Stimulated activated CD8-positive, alpha-beta memory T cell treated with anti-CD3 and anti-CD28 coated beads, Interleukin-7, amount 100 ng/mL, for 24 hours (primary cell): ENCODE measurements around the gene RPRML.
"Not testable (repeated sequence)": the region's sequence is repeated elsewhere in the genome, so short reads cannot be mapped to it uniquely, and the experiment has no call there.

Experiments
- DNase-seq: peaks from one replicate; pipeline ENCODE4 v3.0.0-alpha.2; 2020; ENCODE audit warnings: low read depth

Gene RPRML

GRCh38 chr17:46979147-46979863 lies at the start of gene RPRML:
TSS of gene RPRML (minus strand) at chr17:46979253. CDS start at chr17:46979007, 246 bp downstream.
- DNase-seq: no peak

DNA sequence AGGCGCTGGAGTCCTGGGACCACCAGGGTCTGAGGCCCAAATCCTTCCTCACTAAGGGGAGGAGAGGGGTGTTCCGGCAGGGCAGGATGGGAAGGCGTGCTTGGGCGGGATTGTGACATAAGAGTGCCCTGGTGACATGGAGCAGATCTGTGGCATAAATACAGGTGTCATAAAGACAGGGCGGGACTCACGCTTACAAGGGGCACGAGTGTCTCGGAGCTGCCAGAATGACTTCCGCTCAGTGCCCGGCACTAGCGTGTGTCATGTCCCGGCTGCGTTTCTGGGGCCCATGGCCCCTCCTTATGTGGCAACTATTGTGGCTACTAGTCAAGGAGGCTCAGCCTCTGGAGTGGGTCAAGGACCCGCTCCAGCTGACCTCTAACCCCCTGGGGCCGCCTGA lies 37.9 kb upstream of the RPRML start:
- not testable (repeated sequence) for DNase-seq

GRCh38 chr17:47013341-47013740 lies 34.3 kb upstream of the RPRML start:
- DNase-seq: no peak

- DNase-seq: no peak
Measured at GRCh38 chr17:47012457-47012856, 33.4 kb upstream of the RPRML start.

- no peak for DNase-seq
Measured at GRCh38 chr17:47009759-47010594, 30.9 kb upstream of the RPRML start.

GRCh38 chr17:47004906-47005305 lies 25.9 kb upstream of the RPRML start:
- no peak for DNase-seq

DNA sequence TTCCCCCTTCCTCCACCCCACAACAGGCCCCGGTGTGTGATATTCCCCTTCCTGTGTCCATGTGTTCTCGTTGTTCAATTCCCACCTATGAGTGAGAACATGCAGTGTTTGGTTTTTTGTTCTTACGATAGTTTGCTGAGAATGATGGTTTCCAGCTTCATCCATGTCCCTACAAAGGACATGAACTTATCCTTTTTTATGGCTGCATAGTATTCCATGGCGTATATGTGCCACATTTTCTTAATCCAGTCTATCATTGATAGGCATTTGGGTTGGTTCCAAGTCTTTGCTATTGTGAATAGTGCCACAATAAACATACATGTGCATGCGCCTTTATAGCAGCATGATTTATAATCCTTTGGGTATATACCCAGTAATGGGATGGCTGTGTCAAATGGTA lies 24.8 kb upstream of the RPRML start:
- not testable (repeated sequence) for DNase-seq

DNA sequence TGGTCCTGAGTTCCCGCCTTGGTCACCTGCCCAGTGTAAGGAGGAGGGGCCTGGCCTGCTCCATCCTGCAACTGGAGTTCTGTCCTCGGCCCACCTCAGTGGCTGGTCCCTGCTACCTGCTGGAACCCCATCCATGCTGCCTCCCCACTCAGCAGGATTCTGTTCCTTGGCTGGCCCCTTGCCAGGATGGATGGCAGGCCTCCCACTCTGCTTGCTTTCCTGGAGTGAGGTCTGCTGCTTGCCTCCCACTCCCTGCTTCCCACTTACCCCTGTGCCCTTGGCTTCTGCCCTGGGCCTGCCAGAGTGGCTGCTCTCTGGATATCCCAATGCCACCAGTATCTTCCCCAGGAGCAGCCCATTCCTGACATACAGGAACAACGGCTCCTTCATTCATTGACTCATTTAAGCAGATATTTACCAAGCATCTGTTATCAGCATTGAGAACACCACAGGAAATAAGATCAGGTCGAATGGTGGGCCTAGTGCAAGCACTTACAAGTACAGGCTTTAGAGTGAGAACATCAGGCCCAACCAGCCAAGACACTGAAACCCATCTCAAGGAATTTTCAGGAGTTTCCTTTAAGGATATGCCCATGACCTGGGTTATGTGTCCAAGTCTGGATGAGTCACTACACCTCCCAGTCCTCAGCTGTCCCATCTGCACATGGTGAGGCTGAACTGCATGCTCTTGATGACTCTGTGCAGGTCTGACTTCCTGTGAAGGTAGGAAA lies 17.0 kb upstream of the RPRML start:
- no peak for DNase-seq

DNA sequence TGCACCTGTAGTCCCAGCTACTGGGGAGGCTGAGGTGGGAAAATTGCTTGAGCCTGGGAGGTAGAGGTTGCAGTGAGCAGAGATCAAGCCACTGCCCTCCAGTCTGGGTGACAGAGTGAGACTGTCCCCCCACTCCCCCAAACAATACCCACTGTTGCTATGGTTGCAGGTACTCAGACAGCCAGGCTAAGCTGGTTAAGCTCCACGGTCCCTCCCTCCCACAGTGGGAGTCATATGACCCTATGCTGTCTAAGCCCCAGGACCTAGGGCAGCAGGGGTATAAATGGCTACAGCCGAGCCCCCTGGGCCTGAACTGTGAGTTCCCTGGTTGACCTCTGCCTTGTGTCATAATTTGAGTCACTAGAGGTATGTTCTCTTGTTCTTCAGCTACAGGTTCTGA lies 15.9 kb upstream of the RPRML start:
- DNase-seq: no peak

DNA sequence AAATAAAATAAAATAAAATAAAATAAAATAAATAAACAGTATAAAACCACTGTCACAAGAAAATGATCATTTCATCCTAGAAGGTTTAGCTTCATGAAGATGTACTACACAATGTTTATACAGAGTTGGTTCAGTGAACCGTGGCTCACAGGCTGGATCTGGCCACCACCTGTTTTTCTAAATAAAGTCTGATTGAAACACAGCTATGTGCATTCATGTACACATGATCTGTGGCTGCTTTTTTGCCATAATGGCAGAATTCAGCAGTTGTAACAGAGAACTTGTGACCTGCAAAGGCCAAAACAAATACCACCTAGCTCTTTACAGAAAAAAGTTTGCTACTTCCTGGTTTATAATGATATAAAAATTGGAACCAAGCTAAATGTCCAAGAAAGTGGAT lies 12.6 kb upstream of the RPRML start:
- no peak for DNase-seq

DNA sequence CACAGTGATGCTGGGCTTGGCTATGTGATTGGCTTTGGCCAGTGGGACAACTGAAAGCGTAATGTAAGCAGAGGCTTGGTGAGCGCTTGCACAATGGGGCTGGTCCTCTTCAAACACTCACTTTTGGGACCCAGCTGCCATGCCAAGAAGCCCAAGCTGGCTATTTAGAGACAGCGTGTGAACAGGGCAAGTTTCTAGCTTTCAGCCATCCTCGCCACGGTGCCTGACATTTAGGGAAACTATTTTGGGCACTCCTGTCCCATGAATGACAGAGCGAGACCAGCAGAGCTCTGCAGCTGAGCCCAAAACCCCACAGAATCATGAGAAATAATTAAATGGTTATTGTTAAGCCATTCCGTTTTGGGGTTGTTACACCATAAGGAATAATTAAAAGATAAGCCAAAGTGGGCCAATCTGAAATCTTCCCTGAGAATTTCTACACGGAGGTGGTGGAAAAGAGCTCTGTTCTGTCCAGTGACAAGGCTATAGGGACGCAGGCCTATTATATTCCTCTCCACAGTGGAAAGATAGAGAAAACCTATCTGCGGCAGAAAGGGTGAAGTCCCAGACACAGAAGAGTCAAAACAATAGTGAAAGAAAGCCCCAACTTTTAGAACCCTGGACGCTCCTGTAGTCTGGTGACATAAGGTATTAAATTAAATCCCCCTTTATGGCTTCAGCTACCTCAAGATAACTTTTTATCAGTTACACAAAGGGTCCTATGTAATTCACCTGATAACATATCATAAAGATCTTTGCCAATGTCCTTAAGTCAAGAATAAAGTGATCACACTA lies 10.8 kb upstream of the RPRML start:
- no peak for DNase-seq

DNA sequence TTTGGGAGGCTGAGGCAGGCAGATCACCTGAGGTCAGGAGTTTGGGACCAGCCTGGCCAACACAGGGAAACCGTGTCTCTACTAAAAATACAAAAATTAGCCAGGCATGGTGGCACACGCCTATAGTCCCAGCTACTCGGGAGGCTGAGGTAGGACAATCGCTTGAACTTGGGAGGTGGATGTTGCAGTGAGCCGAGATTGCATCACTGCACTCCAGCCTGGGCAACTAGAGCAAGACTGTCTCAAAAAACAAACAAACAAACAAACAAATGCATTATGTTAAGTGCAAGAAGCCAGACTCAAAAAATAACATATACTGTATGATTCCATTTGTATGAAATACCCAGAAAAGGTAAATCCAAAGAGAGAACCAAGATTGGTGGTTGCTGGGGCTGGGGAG lies 8.9 kb upstream of the RPRML start:
- not testable (repeated sequence) for DNase-seq

GRCh38 chr17:46986366-46986765 lies 7.3 kb upstream of the RPRML start:
- no peak for DNase-seq

DNA sequence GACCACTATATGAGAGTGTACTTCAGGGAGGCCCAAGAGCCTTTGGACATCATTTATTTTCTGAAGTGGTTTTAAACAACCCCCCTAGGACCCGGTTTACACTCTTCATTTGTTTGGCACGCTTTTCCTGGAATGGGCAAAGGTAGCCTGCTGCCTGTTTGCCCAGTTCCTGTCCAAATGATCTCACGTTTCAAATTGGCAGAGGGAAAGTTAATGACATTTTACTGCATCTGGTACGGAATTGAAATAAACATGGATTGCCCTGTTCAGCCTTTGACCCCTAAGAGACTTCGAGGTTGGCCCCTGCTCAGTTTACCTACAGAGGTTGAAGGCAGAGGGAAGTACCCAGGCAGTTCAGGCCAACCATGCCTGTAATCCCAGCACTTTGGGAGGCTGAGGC lies 5.8 kb upstream of the RPRML start:
- DNase-seq: no peak

DNA sequence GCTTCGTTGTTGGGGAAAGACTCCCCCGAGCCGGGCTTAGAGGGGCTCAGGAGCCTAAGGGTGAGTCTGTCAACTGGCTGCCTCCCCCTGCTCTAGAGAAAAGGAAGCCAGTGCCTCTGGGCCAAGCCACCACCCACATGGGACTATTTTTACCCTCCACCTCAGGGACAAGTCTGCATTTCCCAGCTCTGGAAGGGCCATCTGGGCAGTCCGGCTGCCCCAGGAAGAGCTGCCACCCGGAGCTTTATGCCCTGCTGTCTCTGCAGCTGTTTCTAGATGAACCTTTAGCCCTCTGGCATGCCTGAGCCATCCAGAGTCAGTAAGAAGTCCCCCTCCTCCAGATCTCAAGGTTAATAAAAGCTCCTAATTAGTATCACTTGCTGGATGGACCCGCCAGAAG lies 5.3 kb upstream of the RPRML start:
- DNase-seq: no peak

DNA sequence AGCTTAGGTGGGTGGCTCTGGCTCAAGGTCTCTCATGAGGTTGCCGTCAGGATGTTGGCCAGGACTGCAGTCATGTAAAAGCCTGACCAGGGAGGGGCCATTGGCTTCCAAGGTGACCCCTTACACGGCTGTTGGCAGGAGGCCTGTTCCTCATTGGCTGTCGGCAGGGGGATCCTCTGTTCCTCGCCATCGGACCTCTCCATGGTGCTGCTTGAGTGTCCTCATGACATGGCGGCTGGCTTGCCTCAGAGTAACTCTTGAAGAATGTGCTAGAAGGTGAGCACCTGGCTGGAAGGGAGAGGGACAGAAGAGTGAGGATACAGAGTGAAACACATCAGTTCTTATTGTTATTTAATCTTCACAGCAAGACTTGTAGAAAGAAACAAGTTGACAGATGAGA lies 4.7 kb upstream of the RPRML start:
- DNase-seq: no peak

DNA sequence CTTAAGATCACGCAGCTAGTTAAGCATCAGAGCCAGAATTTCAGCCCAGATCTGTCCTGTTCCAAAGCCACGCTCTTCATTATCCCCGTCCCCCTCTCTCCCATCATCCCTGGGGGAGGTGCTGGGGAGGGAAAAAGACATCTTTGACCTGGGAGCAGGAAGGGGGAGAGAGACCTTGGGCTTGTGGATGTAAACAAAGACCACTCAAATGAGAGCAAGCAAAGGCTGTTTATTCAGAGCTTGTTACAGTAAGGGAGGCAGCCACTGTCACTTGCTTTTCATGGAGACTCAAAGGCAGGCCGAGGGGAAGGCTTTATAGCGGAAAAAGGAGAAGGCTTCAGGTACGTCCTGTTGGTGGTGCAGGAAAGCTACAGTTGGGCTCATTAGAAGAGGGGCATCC lies 3.5 kb upstream of the RPRML start:
- DNase-seq: no peak

DNA sequence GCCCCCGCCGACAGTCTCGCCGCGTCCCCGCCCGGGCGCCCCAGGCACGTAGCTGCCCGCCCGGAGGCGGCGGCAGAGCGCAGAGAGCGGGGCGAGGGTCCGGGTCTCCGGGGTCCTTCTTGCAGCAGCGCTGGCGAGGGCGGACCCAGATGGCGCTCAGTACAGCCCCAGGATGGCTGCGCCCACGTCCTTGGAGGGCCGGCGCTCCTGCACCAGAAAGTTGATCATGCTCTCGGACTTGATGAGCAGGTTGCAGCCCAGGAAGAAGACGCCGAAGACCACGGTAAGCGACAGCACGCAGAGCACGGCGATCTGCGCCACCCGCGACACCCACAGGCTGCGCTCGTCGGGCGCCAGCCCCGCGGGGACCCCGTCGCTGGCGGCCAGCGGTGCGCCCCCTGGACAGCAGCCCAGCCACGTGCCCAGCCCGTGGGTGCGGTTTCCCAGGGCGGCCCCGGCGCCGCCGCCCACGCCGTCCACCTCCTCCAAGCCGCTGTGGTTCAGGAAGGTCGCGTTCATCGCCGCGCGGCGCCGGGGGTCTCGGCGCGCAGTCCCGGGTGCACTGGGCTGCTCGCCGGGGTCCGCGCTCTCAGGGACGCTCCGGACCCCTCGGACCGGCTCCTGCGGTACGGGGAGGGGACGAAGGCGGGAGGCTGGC lies 435 bp downstream of the RPRML start:
- no peak for DNase-seq

- DNase-seq: no peak
Measured at GRCh38 chr17:46977750-46978488, 1.1 kb downstream of the RPRML start.

GRCh38 chr17:46977348-46977747 lies 1.7 kb downstream of the RPRML start:
- no peak for DNase-seq
